HCT116 (cell line): ENCODE measurements around the gene TMEM144. TPM values are rescaled to one million over a fixed set of nuclear protein-coding genes. Genes with fewer than 3 reads are reported as not detected.

ENCODE experiments used
- ATAC-seq: fragments of 200-7000 bp; cut with Tn5 transposase; 2 replicates; pipeline ENCODE4 v1.9.1; 2020; ENCODE audit warnings: mild to moderate bottlenecking, moderate library complexity
- BruUV-seq: library from RNA; stranded (reverse); fragments of 400-500 nt; replicated peaks from 2 replicates; lab custom pipeline; 2021; lab: Mats Ljungman, UMichigan
- CTCF ChIA-PET: fragments of 300-600 bp; sonication (Branson Sonifier 250); formaldehyde crosslinking; loops from one replicate; lab custom pipeline; 2021; ENCODE audit warnings: antibody characterized with exemption; lab: Charles Lee
- POLR2A ChIA-PET: fragments of 300-600, 350-600 bp; sonication (Branson Sonifier 250); formaldehyde crosslinking; loops from one replicate; lab custom pipeline; 2021; ENCODE audit warnings: antibody characterized with exemption; lab: Charles Lee
- RAD21 ChIA-PET, 2 experiments: fragments of 300-600 bp; sonication (Branson Sonifier 250); formaldehyde crosslinking; loops; one replicate each; lab custom pipeline; 2023; ENCODE audit warnings: low total read pairs in 2 of 2; ENCODE audit not compliant: uncharacterized antibody in 2 of 2, unreplicated experiment in 2 of 2, low non-redundant PET in 1 of 2; lab: Charles Lee
- DNase-seq: peaks from one replicate; pipeline ENCODE4 v3.0.0-alpha.2; 2010; ENCODE audit warnings: low read depth, low spot score
- H2AFZ ChIP-seq: fragments of 200-600 bp; shearing (Covaris generic), sonication (generic); 2 replicates; pipeline ENCODE4 v1.6.1; 2017; ENCODE audit warnings: low read depth, mixed run types, mixed read lengths, antibody characterized with exemption, low read length; ENCODE audit not compliant: poor library complexity, severe bottlenecking
- H3K27ac ChIP-seq: 2 replicates; pipeline ENCODE4 v1.5.1; 2012; ENCODE audit warnings: low read depth, low read length
- H3K27me3 ChIP-seq: fragments of 200-600 bp; sonication (generic); 2 replicates; pipeline ENCODE4 v1.6.1; 2016; ENCODE audit warnings: mixed run types, low read length, mixed read lengths; ENCODE audit not compliant: insufficient read depth
- H3K36me3 ChIP-seq, 2 experiments: fragments of 200-500 bp in 1 of 2; fragments of 200-600 bp in 1 of 2; sonication (Bioruptor generic) in 1 of 2; sonication (generic) in 1 of 2; 2 replicates each; pipeline versions ENCODE4 v1.5.1 to v1.6.1; 2014 to 2016; ENCODE audit warnings: low read length in 2 of 2, inconsistent platforms in 1 of 2, mixed read lengths in 1 of 2, mixed run types in 1 of 2; ENCODE audit not compliant: insufficient read depth in 2 of 2, control insufficient read depth in 1 of 2
- H3K4me1 ChIP-seq, 2 experiments: fragments of 200-600 bp in 1 of 2; sonication (generic) in 1 of 2; 2 replicates each; pipeline versions ENCODE4 v1.5.1 to v1.6.1; 2012 to 2017; ENCODE audit warnings: low read length in 2 of 2, inconsistent platforms in 1 of 2, mild to moderate bottlenecking in 1 of 2, mixed read lengths in 1 of 2, mixed run types in 1 of 2, moderate library complexity in 1 of 2; ENCODE audit not compliant: insufficient read depth in 2 of 2, control insufficient read depth in 1 of 2
- H3K4me2 ChIP-seq: fragments of 200-600 bp; sonication (generic); 2 replicates; pipeline ENCODE4 v1.6.1; 2017; ENCODE audit warnings: mixed run types, low read length, mixed read lengths
- H3K4me3 ChIP-seq, 2 experiments: fragments of 200-600 bp in 1 of 2; sonication (generic) in 1 of 2; replicated peaks in 1 of 2; 2 replicates each; pipeline ENCODE4 v1.5.1; 2011 to 2016; ENCODE audit warnings: low read length in 2 of 2, control low read depth in 1 of 2, low read depth in 1 of 2, mild to moderate bottlenecking in 1 of 2, mixed read lengths in 1 of 2, mixed run types in 1 of 2
- H3K79me2 ChIP-seq: fragments of 200-600 bp; sonication (generic); 2 replicates; pipeline ENCODE4 v1.6.1; 2017; ENCODE audit warnings: mild to moderate bottlenecking, mixed run types, low read length, moderate library complexity, mixed read lengths; ENCODE audit not compliant: insufficient read depth
- H3K9ac ChIP-seq: fragments of 200-600 bp; sonication (generic); 2 replicates; pipeline ENCODE4 v1.6.1; 2016; ENCODE audit warnings: low read length, mixed read lengths
- H3K9me2 ChIP-seq: fragments of 200-600 bp; sonication (generic), shearing (Covaris generic); 2 replicates; pipeline ENCODE4 v1.6.1; 2017; ENCODE audit warnings: mixed run types, mild to moderate bottlenecking, moderate library complexity; ENCODE audit not compliant: insufficient read depth
- H3K9me3 ChIP-seq, 2 experiments: fragments of 200-500 bp in 1 of 2; fragments of 200-600 bp in 1 of 2; sonication (Bioruptor generic) in 1 of 2; sonication (generic) in 1 of 2; 2 replicates each; pipeline ENCODE4 v1.6.1; 2014 to 2017; ENCODE audit warnings: low read length in 2 of 2, mixed read lengths in 2 of 2, inconsistent platforms in 1 of 2, low read depth in 1 of 2, mild to moderate bottlenecking in 1 of 2, mixed run types in 1 of 2, moderate library complexity in 1 of 2; ENCODE audit not compliant: control insufficient read depth in 1 of 2, insufficient read depth in 1 of 2
- H4K20me1 ChIP-seq: fragments of 200-600 bp; sonication (generic), shearing (Covaris generic); 2 replicates; pipeline ENCODE4 v1.6.1; 2017; ENCODE audit warnings: mixed run types, mild to moderate bottlenecking, moderate library complexity; ENCODE audit not compliant: insufficient read depth
- CBX3 ChIP-seq: IDR thresholded peaks from 2 replicates; pipeline ENCODE4 v1.6.1; 2012; ENCODE audit warnings: low read depth
- CEBPB ChIP-seq: IDR thresholded peaks from 2 replicates; pipeline ENCODE4 v1.6.1; 2012; ENCODE audit warnings: low read depth
- CTCF ChIP-seq, 3 experiments: fragments of 200-600 bp in 1 of 3; sonication (generic) in 1 of 3; IDR thresholded peaks in 2 of 3; conservative IDR thresholded peaks in 1 of 3; 2 replicates each; pipeline ENCODE4 v1.5.1; 2012 to 2017; ENCODE audit warnings: low read depth in 2 of 3, low read length in 2 of 3, antibody characterized with exemption in 1 of 3, borderline replicate concordance in 1 of 3, control low read depth in 1 of 3, mild to moderate bottlenecking in 1 of 3, mixed read lengths in 1 of 3, mixed run types in 1 of 3, moderate library complexity in 1 of 3; ENCODE audit not compliant: insufficient read depth in 1 of 3
- EGR1 ChIP-seq: IDR thresholded peaks from 2 replicates; pipeline ENCODE4 v1.6.1; 2012; ENCODE audit warnings: low read depth
- ELF1 ChIP-seq: IDR thresholded peaks from 2 replicates; pipeline ENCODE4 v1.6.1; 2012; ENCODE audit warnings: low read depth, borderline replicate concordance
- EZH2 ChIP-seq: fragments of 200-600 bp; sonication (generic); IDR thresholded peaks from 2 replicates; pipeline ENCODE4 v1.6.1; 2017; ENCODE audit warnings: antibody characterized with exemption, mixed run types
- JUND ChIP-seq: IDR thresholded peaks from 2 replicates; pipeline ENCODE4 v1.6.1; 2012
- RAD21 ChIP-seq: IDR thresholded peaks from 2 replicates; pipeline ENCODE4 v1.6.1; 2012; ENCODE audit warnings: low read depth, mild to moderate bottlenecking
- REST ChIP-seq: IDR thresholded peaks from 2 replicates; pipeline ENCODE4 v1.6.1; 2012; ENCODE audit warnings: low read depth
- SIN3A ChIP-seq: IDR thresholded peaks from 2 replicates; pipeline ENCODE4 v1.6.1; 2012; ENCODE audit warnings: low read depth
- TCF7L2 ChIP-seq: IDR thresholded peaks from 2 replicates; pipeline ENCODE4 v1.7.0; 2011; ENCODE audit warnings: borderline replicate concordance, inconsistent platforms; ENCODE audit not compliant: insufficient read depth, insufficient read length; ENCODE audit errors: extremely low read depth
- YY1 ChIP-seq: IDR thresholded peaks from 2 replicates; pipeline ENCODE4 v1.6.1; 2011; ENCODE audit warnings: low read length, low read depth, moderate library complexity, mild to moderate bottlenecking; ENCODE audit not compliant: insufficient replicate concordance; ENCODE audit errors: extremely low read depth
- ZNF274 ChIP-seq: fragments of 200-500 bp; sonication (Bioruptor generic); IDR thresholded peaks from 2 replicates; pipeline ENCODE4 v1.6.1; 2014; ENCODE audit warnings: mild to moderate bottlenecking, low read depth, low read length, inconsistent platforms
- intact Hi-C: fragments of 100-400 bp; cut with micrococcal nuclease; formaldehyde crosslinking; loops from 2 replicates; pipeline ENCODE4 v1.10.0; 2022
- total RNA-seq: library from RNA; stranded (reverse); gene quantifications from one replicate; pipeline ENCODE4 v1.2.1, GENCODE V29; 2021; ENCODE audit not compliant: unreplicated experiment

TMEM144 gene
- total RNA-seq, 1 experiment from 2014 or later, result 12.9 TPM

DNA sequence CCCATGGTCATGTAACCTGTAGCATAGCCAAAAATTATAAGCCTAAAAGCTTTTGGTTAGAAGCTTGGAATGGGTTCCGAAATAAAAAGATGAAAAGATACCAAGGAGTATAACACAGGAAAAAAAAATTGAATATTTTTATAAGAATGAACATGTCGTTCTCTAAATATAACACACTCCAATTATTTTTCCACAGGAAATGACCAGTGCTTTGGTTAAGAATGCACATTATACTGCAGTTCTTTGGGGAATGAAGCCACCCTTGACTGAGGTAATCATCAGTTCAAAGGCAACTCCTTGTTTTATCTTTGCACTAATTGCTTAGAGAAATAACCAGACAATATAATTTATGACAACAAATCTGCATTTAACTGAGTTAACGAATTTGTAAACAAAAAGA is 30.8 kb upstream of the TMEM144 start:
- H3K9me2 ChIP-seq, result no peaks in the 10 kb centered on the region
- POLR2A ChIA-PET, result no interaction called here

More for the DNA sequence above, 30.8 kb upstream of the TMEM144 start:
- Histone ChIP-seq H3K4me3 (no peak overlapping the region), H3K4me1 (peaks cover 8 to 17% of the 10 kb centered on the region in 2 experiments), H3K27ac (no peak overlapping the region), H3K79me2 (no peaks in the 10 kb centered on the region), H3K36me3 (no peaks in the 10 kb centered on the region), H3K27me3 (no peaks in the 10 kb centered on the region), H3K4me2 (no peak overlapping the region), H4K20me1 (no peaks in the 10 kb centered on the region), H3K9ac (no peak overlapping the region), H3K9me3 (no peaks in the 10 kb centered on the region), H2AFZ (no peak overlapping the region)
- DNase-seq (no peak), ATAC-seq (no peak)
- TF ChIP-seq TCF7L2 (no peak), REST (no peak), CTCF (IDR thresholded peaks at IDR 0.05 in 2 of 3, conservative IDR thresholded peaks at IDR 0.05 in 1 of 3; ENCODE audit: borderline replicate concordance in 1 of 3, insufficient read depth in 1 of 3, low read depth in 2 of 3, low read length in 2 of 3) (no peak), SIN3A (no peak), RAD21 (no peak), ELF1 (no peak), ZNF274 (no peak), YY1 (no peak), JUND (no peak), CEBPB (no peak), EZH2 (no peak), EGR1 (no peak), CBX3 (no peak)
- ChIA-PET CTCF (no interaction called here), RAD21 (no interaction called here)
- no TSS peak for BruUV-seq
- intact Hi-C loops, result no loop called here
